Natural killer cell (primary cell): ENCODE measurements around the gene A3GALT2. TPM values are rescaled to one million over a fixed set of nuclear protein-coding genes. Genes with fewer than 3 reads are reported as not detected.

Experiments used
- ATAC-seq, 3 donors: fragments of 150-1000 bp in 2 of 3; fragments of 200-7000 bp in 1 of 3; cut with Tn5 transposase; 1 replicate in 1 of 3; 2 replicates in 2 of 3; pipeline ENCODE4 v1.10.0; 2021; ENCODE audit warnings: mild to moderate bottlenecking in 2 of 3, moderate library complexity in 2 of 3
- DNase-seq, 2 donors: peaks; one replicate each; pipeline versions ENCODE4 v3.0.0 to v3.0.0-alpha.2; 2013 to 2021; ENCODE audit warnings: mixed read lengths in 1 of 2
- H3K27ac ChIP-seq: one replicate; pipeline ENCODE4 v1.5.1; 2013; ENCODE audit warnings: mild to moderate bottlenecking, low read length
- H3K27me3 ChIP-seq: one replicate; pipeline ENCODE4 v1.6.1; 2013; ENCODE audit warnings: low read length; ENCODE audit not compliant: control insufficient read depth, insufficient read depth
- H3K36me3 ChIP-seq: one replicate; pipeline ENCODE4 v1.6.1; 2013; ENCODE audit warnings: low read length; ENCODE audit not compliant: control insufficient read depth, insufficient read depth
- H3K4me1 ChIP-seq: one replicate; pipeline ENCODE4 v1.6.1; 2013; ENCODE audit warnings: low read length; ENCODE audit not compliant: control insufficient read depth, insufficient read depth
- H3K4me3 ChIP-seq: one replicate; pipeline ENCODE4 v1.5.1; 2013; ENCODE audit warnings: low read length
- H3K9me3 ChIP-seq: one replicate; pipeline ENCODE4 v1.6.1; 2013; ENCODE audit warnings: low read length; ENCODE audit not compliant: control insufficient read depth, insufficient read depth
- H3K27ac Mint-ChIP-seq, 2 donors: one replicate each; pipeline ENCODE4 v1.8.0; 2022; ENCODE audit warnings: mild to moderate bottlenecking in 2 of 2, mixed read lengths in 2 of 2, moderate library complexity in 1 of 2
- H3K27me3 Mint-ChIP-seq, 2 donors: one replicate each; pipeline ENCODE4 v1.8.0; 2022; ENCODE audit warnings: low read depth in 2 of 2, mixed read lengths in 2 of 2
- H3K36me3 Mint-ChIP-seq: one replicate; pipeline ENCODE4 v1.8.0; 2022; ENCODE audit warnings: mixed read lengths
- H3K4me1 Mint-ChIP-seq, 2 donors: one replicate each; pipeline ENCODE4 v1.8.0; 2022; ENCODE audit warnings: mixed read lengths in 2 of 2
- H3K4me3 Mint-ChIP-seq: one replicate; pipeline ENCODE4 v1.8.0; 2022; ENCODE audit warnings: mild to moderate bottlenecking, moderate library complexity, mixed read lengths
- H3K9me3 Mint-ChIP-seq, 2 donors: one replicate each; pipeline ENCODE4 v1.8.0; 2022; ENCODE audit warnings: mixed read lengths in 2 of 2
- WGBS: methylation state at CpG from one replicate; pipeline ENCODE4 v1.1.7; 2013; ENCODE audit warnings: missing lambda C conversion rate; ENCODE audit not compliant: insufficient coverage; 5-methylcytosine and 5-hydroxymethylcytosine counted together
- intact Hi-C: fragments of 100-400 bp; cut with micrococcal nuclease; formaldehyde crosslinking; loops from one replicate; pipeline ENCODE4 v1.14.2; 2022
- total RNA-seq, 4 donors: library from RNA; stranded (reverse); fragments of 120-200 nt in 1 of 4; gene quantifications; one replicate each; pipeline versions ENCODE4 v1.2.3 to v1.2.4, GENCODE V29; 2013 to 2022
- TF ChIP-seq, protein P1 (sequence below): fragments of 200-600 bp; IDR thresholded peaks from one replicate; pipeline ENCODE4 v1.8.0; 2022; ENCODE audit warnings: antibody characterized with exemption

A3GALT2 gene
- total RNA-seq, 3 donors from 2014 or later (not counting 1 experiment from before 2014, with no cell fraction given): not detected

DNA sequence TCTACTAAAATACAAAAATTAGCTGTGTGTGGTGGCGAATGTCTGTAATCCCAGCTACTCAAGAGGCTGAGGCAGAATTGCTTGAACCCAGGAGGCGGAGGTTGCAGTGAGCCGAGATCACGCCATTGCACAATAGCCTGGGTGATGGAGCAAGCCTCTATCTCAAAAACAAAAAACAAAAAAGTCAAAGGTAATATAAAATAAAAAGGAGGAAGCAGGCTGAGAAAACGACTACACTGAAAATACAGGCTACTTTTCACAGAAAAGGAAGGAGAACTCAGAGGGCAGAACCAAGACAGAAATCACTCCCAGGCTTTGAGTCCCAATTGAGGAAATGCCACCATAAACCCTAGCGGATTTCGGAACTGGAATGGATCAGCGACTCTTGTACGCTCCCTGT, 5.9 kb upstream of the A3GALT2 start:
- Histone ChIP-seq H3K4me1 (no peaks in the 10 kb centered on the region), H3K4me3 (no peak overlapping the region), H3K36me3 (peaks cover 78% of the 10 kb centered on the region), H3K27me3 (no peaks in the 10 kb centered on the region), H3K9me3 (no peaks in the 10 kb centered on the region), H3K27ac (no peak overlapping the region)
- no peak overlapping the region for H3K27ac Mint-ChIP-seq
- no peak overlapping the region for H3K4me3 Mint-ChIP-seq
- H3K4me1 Mint-ChIP-seq: no peaks in the 10 kb centered on the region
- no peaks in the 10 kb centered on the region for H3K27me3 Mint-ChIP-seq
- ATAC-seq (no peak), DNase-seq (no peak)
- no peaks in the 10 kb centered on the region for H3K9me3 Mint-ChIP-seq
- intact Hi-C loops: no loop called here
- TF ChIP-seq, protein P1, sequence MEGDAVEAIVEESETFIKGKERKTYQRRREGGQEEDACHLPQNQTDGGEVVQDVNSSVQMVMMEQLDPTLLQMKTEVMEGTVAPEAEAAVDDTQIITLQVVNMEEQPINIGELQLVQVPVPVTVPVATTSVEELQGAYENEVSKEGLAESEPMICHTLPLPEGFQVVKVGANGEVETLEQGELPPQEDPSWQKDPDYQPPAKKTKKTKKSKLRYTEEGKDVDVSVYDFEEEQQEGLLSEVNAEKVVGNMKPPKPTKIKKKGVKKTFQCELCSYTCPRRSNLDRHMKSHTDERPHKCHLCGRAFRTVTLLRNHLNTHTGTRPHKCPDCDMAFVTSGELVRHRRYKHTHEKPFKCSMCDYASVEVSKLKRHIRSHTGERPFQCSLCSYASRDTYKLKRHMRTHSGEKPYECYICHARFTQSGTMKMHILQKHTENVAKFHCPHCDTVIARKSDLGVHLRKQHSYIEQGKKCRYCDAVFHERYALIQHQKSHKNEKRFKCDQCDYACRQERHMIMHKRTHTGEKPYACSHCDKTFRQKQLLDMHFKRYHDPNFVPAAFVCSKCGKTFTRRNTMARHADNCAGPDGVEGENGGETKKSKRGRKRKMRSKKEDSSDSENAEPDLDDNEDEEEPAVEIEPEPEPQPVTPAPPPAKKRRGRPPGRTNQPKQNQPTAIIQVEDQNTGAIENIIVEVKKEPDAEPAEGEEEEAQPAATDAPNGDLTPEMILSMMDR: no peak
- WGBS: 94% methylated on average over 7 of the region's 9 CpGs
- H3K36me3 Mint-ChIP-seq: peaks cover 18% of the 10 kb centered on the region

DNA sequence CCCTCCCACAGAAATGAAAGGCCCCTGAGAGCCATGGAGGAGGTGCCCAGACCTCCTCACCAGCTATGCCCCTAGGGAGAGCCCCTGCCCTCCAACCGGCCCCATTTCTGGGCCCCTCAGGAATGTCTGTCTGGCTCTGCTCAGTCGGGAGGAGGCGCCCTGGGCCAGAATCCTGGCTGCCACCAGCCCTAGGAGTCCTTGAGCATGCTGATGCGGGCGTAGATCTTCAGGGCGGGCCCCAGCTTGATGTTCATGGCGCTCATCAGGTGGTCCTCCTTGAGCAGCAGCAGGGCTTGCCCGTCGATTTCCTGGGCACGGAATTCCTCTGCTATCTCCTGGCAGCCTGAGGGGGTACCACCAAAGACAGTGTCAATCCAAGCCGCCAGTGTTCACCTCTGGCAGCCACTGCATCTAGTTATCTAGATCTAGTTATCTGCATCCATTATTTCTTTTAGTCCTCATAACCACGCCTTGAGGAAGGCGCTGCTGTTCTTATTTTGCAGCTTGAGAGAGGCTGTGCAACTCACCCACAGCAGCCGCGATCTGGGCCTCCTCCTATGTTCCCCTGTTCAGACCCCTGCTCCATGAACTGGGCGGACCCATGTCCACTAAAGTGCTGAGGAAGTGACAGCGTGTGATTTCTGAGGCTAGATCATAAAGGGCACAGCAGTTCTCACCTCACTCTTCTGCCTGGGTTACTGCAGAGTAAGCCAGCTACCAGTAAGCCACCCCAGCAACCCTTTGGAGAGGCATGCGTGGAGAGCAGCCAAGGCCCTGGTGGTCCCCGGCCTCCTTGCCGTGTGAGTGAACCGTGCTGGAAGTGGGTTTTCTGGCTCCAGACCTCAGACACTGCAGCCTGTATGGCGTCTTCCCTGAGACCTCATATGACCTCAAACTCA, 4.0 kb upstream of the A3GALT2 start:
- Mint-ChIP-seq H3K4me3 (no peak overlapping the region), H3K27ac (no peak overlapping the region), H3K4me1 (no peaks in the 10 kb centered on the region), H3K9me3 (no peaks in the 10 kb centered on the region), H3K36me3 (peaks cover 18% of the 10 kb centered on the region), H3K27me3 (no peaks in the 10 kb centered on the region)
- Histone ChIP-seq H3K9me3 (no peaks in the 10 kb centered on the region), H3K27me3 (no peaks in the 10 kb centered on the region), H3K36me3 (peaks cover 59% of the 10 kb centered on the region), H3K4me1 (no peaks in the 10 kb centered on the region), H3K4me3 (no peak overlapping the region), H3K27ac (no peak overlapping the region)
- TF ChIP-seq, protein P1: no peak
- intact Hi-C loops: no loop called here
- DNase-seq: no peak
- WGBS: 93% methylated on average over 22 of the region's 22 CpGs
- no peak for ATAC-seq

DNA sequence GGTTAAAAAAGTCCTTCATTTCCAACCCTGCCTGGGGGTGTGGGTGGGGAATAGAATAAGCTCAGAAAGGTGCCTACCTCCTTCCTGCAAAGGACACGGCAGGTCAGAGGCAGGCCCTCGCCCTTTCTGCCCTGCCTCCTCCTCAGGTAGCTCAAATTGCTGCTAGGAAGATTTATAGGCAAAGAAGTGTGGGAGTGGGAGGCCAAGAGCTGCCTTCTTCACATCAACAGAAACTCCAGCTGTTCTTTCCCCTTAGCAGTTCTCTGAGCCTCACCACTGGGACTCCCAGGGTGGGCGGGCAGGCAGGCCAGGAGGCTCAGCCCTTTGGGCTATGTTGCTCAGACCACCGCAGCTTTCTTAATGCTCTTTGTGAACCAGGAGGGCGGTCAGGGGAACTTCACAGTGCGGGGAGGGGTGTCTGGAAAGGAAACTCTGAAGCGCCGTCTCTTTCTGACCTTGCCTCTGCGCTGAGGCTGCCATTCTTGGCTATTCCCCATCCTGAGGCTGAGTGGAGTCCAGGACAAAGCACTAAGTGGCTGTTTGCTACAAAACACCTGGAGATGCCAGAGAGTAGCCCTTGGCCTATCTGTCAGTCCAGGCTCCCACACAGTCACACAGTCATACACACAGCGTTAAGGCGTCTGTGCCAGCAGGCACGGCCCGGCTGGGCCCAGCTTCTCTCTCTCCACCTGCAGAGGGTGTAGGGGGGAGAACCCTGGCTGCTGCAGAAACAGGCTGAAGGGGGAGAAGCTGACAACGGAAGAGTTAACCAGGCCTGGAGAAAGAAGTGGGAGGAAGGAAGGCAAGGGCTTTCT, 3.0 kb upstream of the A3GALT2 start:
- H3K36me3 ChIP-seq: peaks cover 48% of the 10 kb centered on the region
- Mint-ChIP-seq H3K9me3 (no peaks in the 10 kb centered on the region), H3K27ac (no peak overlapping the region), H3K4me1 (no peaks in the 10 kb centered on the region), H3K36me3 (peaks cover 9% of the 10 kb centered on the region), H3K4me3 (no peak overlapping the region), H3K27me3 (no peaks in the 10 kb centered on the region)
- ATAC-seq: no peak
- no peak overlapping the region for H3K4me3 ChIP-seq
- no peaks in the 10 kb centered on the region for H3K4me1 ChIP-seq
- intact Hi-C loops: no loop called here
- no peaks in the 10 kb centered on the region for H3K27me3 ChIP-seq
- DNase-seq: no peak
- H3K9me3 ChIP-seq: no peaks in the 10 kb centered on the region
- TF ChIP-seq, protein P1: no peak
- no peak overlapping the region for H3K27ac ChIP-seq
- 95% methylated on average over 14 of the region's 14 CpGs for WGBS
